Breast epithelium (tissue), 4 donors: ENCODE data around the gene PTPN11. TPM values are rescaled to one million over a fixed set of nuclear protein-coding genes. Genes with fewer than 3 reads are reported as not detected.
"Not testable (repeated sequence)": the region's sequence is repeated elsewhere in the genome, so short reads cannot be mapped to it uniquely, and the experiment has no call there.

ENCODE experiments used
- DNase-seq, 2 donors: peaks; one replicate each; pipeline ENCODE4 v3.0.0-alpha.2; 2019; ENCODE audit warnings: low spot score in 2 of 2
- H3K27ac ChIP-seq, 2 donors: fragments of 200-600 bp; sonication (generic) in 1 of 2; one replicate each; pipeline ENCODE4 v1.5.1; 2016 to 2019; ENCODE audit warnings: mild to moderate bottlenecking in 1 of 2
- H3K27me3 ChIP-seq, 2 donors: fragments of 200-600 bp; sonication (generic) in 1 of 2; one replicate each; pipeline versions ENCODE4 v1.5.1 to v1.6.0; 2017 to 2019; ENCODE audit warnings: control low read depth in 1 of 2, mild to moderate bottlenecking in 1 of 2
- H3K36me3 ChIP-seq: fragments of 200-600 bp; one replicate; pipeline ENCODE4 v1.5.1; 2019
- H3K4me1 ChIP-seq, 2 donors: fragments of 200-600 bp; sonication (generic); one replicate each; pipeline ENCODE4 v1.5.1; 2016 to 2019; ENCODE audit warnings: control low read depth in 1 of 2
- H3K4me3 ChIP-seq, 3 donors: fragments of 200-600 bp; sonication (generic); 1 replicate in 2 of 3; 2 replicates in 1 of 3; pipeline ENCODE4 v1.5.1; 2016 to 2019; ENCODE audit warnings: mild to moderate bottlenecking in 3 of 3, moderate library complexity in 2 of 3
- H3K9me3 ChIP-seq, 2 donors: fragments of 200-600 bp; sonication (generic) in 1 of 2; one replicate each; pipeline ENCODE4 v1.5.1; 2016 to 2019; ENCODE audit warnings: control low read depth in 1 of 2
- CTCF ChIP-seq, 3 donors: fragments of 450-650 bp; IDR thresholded peaks; one replicate each; pipeline ENCODE4 v1.5.1; 2016 to 2017; ENCODE audit warnings: antibody characterized with exemption in 3 of 3, mild to moderate bottlenecking in 3 of 3, moderate library complexity in 3 of 3
- POLR2A ChIP-seq: fragments of 450-650 bp; IDR thresholded peaks from one replicate; pipeline ENCODE4 v1.6.1; 2016; ENCODE audit warnings: antibody characterized with exemption, mild to moderate bottlenecking, moderate library complexity
- POLR2AphosphoS5 ChIP-seq, 3 donors: sonication (generic); formaldehyde crosslinking; IDR thresholded peaks; one replicate each; pipeline ENCODE4 v1.6.1; 2017; ENCODE audit warnings: antibody characterized with exemption in 3 of 3
- intact Hi-C: fragments of 100-400 bp; cut with DNase I; formaldehyde crosslinking; loops from one replicate; pipeline ENCODE4 v1.15.1; 2023; ENCODE audit warnings: low total_unique reads
- total RNA-seq, 3 donors: library from RNA; depleted of rRNA; stranded (reverse); fragments of >200 nt; gene quantifications; one replicate each; pipeline ENCODE4 v1.1.0, GENCODE V29; 2016

PTPN11 gene
- total RNA-seq, 3 donors from 2014 or later = 73.8 to 288 (median 91.4) TPM

- intact Hi-C loops = no loop called here
- H3K4me1 ChIP-seq = peaks cover 0 to 3% of the 10 kb centered on the region in 2 donors
- no peaks in the 10 kb centered on the region for H3K27me3 ChIP-seq
- peak overlapping the region in 1 of 2 donors; percentile 2 for H3K27ac ChIP-seq
- no peak overlapping the region for H3K4me3 ChIP-seq
- no peak for DNase-seq
- TF ChIP-seq CTCF (IDR thresholded peaks at IDR 0.05) (no peak), POLR2AphosphoS5 (IDR thresholded peaks at IDR 0.05) (no peak), POLR2A (no peak)
- no peaks in the 10 kb centered on the region for H3K36me3 ChIP-seq
- no peaks in the 10 kb centered on the region for H3K9me3 ChIP-seq
Measured at GRCh38 chr12:112386726-112387125, 32.0 kb upstream of the PTPN11 start.

GRCh38 chr12:112389228-112389627 lies 29.5 kb upstream of the PTPN11 start:
- Histone ChIP-seq H3K36me3 (no peaks in the 10 kb centered on the region), H3K4me1 (no peaks in the 10 kb centered on the region), H3K4me3 (no peak overlapping the region), H3K27me3 (no peaks in the 10 kb centered on the region), H3K27ac (no peak overlapping the region), H3K9me3 (no peaks in the 10 kb centered on the region)
- no peak for DNase-seq
- no peak for TF ChIP-seq POLR2AphosphoS5 (IDR thresholded peaks at IDR 0.05)
- TF ChIP-seq CTCF (IDR thresholded peaks at IDR 0.05) = no peak
- no peak for TF ChIP-seq POLR2A
- intact Hi-C loops = no loop called here

- H3K27me3 ChIP-seq, H3K36me3 ChIP-seq, H3K4me1 ChIP-seq, H3K4me3 ChIP-seq, intact Hi-C loops, H3K27ac ChIP-seq, DNase-seq, H3K9me3 ChIP-seq: not testable (repeated sequence)
Measured at GRCh38 chr12:112389922-112390654, 28.7 kb upstream of the PTPN11 start.

GRCh38 chr12:112393328-112393727 lies 25.4 kb upstream of the PTPN11 start:
- no peaks in the 10 kb centered on the region for H3K4me1 ChIP-seq
- no peak for DNase-seq
- TF ChIP-seq CTCF (IDR thresholded peaks at IDR 0.05) (no peak), POLR2A (no peak), POLR2AphosphoS5 (IDR thresholded peaks at IDR 0.05) (no peak)
- intact Hi-C loops = no loop called here
- H3K27ac ChIP-seq = no peak overlapping the region
- no peaks in the 10 kb centered on the region for H3K27me3 ChIP-seq
- H3K36me3 ChIP-seq = no peaks in the 10 kb centered on the region
- no peaks in the 10 kb centered on the region for H3K9me3 ChIP-seq
- H3K4me3 ChIP-seq = no peak overlapping the region

GRCh38 chr12:112401054-112401453 lies 17.7 kb upstream of the PTPN11 start:
- Histone ChIP-seq H3K36me3 (peaks cover 7% of the 10 kb centered on the region), H3K9me3 (no peaks in the 10 kb centered on the region), H3K4me3 (no peak overlapping the region), H3K4me1 (no peaks in the 10 kb centered on the region), H3K27me3 (no peaks in the 10 kb centered on the region), H3K27ac (no peak overlapping the region)
- intact Hi-C loops = no loop called here
- DNase-seq = no peak
- TF ChIP-seq POLR2AphosphoS5 (IDR thresholded peaks at IDR 0.05) (no peak), POLR2A (no peak), CTCF (IDR thresholded peaks at IDR 0.05) (no peak)
